Measurements from ENCODE around the gene SELENOV. TPM values are rescaled to one million over a fixed set of nuclear protein-coding genes. Genes with fewer than 3 reads are reported as not detected.
A peak's percentile ranks its signal among the peaks of the same experiment; 100 is the strongest.

The SELENOV gene
- total and polyA plus RNA-seq, 9 of the 15 experiments (the other 6 are each of a cell fraction or from before 2014, with no cell fraction given), result 0.04 to 0.09 (median 0.06) TPM; not detected in 4

- TF ChIP-seq ZNF277 (CRISPR knock-in tag; IDR thresholded peaks at IDR 0.05; ENCODE audit: borderline replicate concordance), result no peak
- TF ChIP-seq DDX20 (tag; IDR thresholded peaks at IDR 0.05; ENCODE audit: low read depth), result no peak
- no peak for TF ChIP-seq SAFB2 (IDR thresholded peaks at IDR 0.05; ENCODE audit: borderline replicate concordance, low read depth, low read length, severe bottlenecking)
- no peak for TF ChIP-seq NR2C1 (IDR thresholded peaks at IDR 0.05)
- TF ChIP-seq NR2C1 (tag; IDR thresholded peaks at IDR 0.05), result no peak
- TF ChIP-seq ERF (CRISPR knock-in tag; IDR thresholded peaks at IDR 0.05), result no peak
- TF ChIP-seq HNRNPUL1 (IDR thresholded peaks at IDR 0.05; ENCODE audit: low read length), result no peak
- no peak for TF ChIP-seq SIRT6 (IDR thresholded peaks at IDR 0.05; ENCODE audit: low read depth, low read length)
- TF ChIP-seq ZNF764 (CRISPR knock-in tag; IDR thresholded peaks at IDR 0.05; ENCODE audit: low read depth), result no peak
- no peak for TF ChIP-seq ZNF583 (CRISPR knock-in tag; IDR thresholded peaks at IDR 0.05)
- TF ChIP-seq RNF2 (IDR thresholded peaks at IDR 0.05), result no peak
- TF ChIP-seq RBFOX2 (IDR thresholded peaks at IDR 0.05; ENCODE audit: low read depth, low read length), result peak; percentile 56
- 0 out of 4 replicates have a peak, but pooled peaks of 1 of the 2 experiments have one; percentile 45 for TF ChIP-seq RCOR1 (IDR thresholded peaks at IDR 0.05; ENCODE audit: borderline replicate concordance in 1 of 2, low read depth in 2 of 2, low read length in 2 of 2)
- TF ChIP-seq SETDB1 (IDR thresholded peaks at IDR 0.05; ENCODE audit: low read length), result no peak
- TF ChIP-seq ZZZ3 (IDR thresholded peaks at IDR 0.05), result no peak
- peak; percentile 81 for TF ChIP-seq CXXC5 (CRISPR knock-in tag; IDR thresholded peaks at IDR 0.05)
- no peak for TF ChIP-seq E2F5 (CRISPR knock-in tag; IDR thresholded peaks at IDR 0.05)
- no peak for TF ChIP-seq THRAP3 (IDR thresholded peaks at IDR 0.05; ENCODE audit: borderline replicate concordance)
- TF ChIP-seq ZNF668 (CRISPR knock-in tag; IDR thresholded peaks at IDR 0.05), result no peak
- no peak for TF ChIP-seq EZH2 (IDR thresholded peaks at IDR 0.05; ENCODE audit: borderline replicate concordance, low read depth, low read length)
- TF ChIP-seq E2F3 (CRISPR knock-in tag; IDR thresholded peaks at IDR 0.05), result no peak
- TF ChIP-seq FOXJ3 (CRISPR knock-in tag; IDR thresholded peaks at IDR 0.05), result no peak
- no peak for TF ChIP-seq MEF2D (tag; conservative IDR thresholded peaks at IDR 0.05; ENCODE audit: low read depth)
- no peak for TF ChIP-seq ZNF507 (tag; conservative IDR thresholded peaks at IDR 0.05)
- peak; percentile 58 to 83; a peak in 2 of 4 replicates for TF ChIP-seq MAZ (CRISPR knock-in tag; conservative IDR thresholded peaks at IDR 0.05 in 1 of 2, IDR thresholded peaks at IDR 0.05 in 1 of 2)
- TF ChIP-seq STAG1 (CRISPR knock-in tag; IDR thresholded peaks at IDR 0.05; ENCODE audit: borderline replicate concordance), result peak; percentile 30; the same call in 1 of the 2 replicates
- no peak for TF ChIP-seq ZNF165 (CRISPR knock-in tag; IDR thresholded peaks at IDR 0.05; ENCODE audit: borderline replicate concordance)
- no peak for TF ChIP-seq YBX1 (IDR thresholded peaks at IDR 0.05)
- no peak for TF ChIP-seq MCM5 (IDR thresholded peaks at IDR 0.05; ENCODE audit: low read depth)
- TF ChIP-seq ZC3H11A (IDR thresholded peaks at IDR 0.05; ENCODE audit: low read depth, low read length), result no peak
Measured at GRCh38 chr19:39497996-39498797, 16.7 kb upstream of the SELENOV start (continued).

Measured in K562 (cell line).